HEK293 (cell line): Measurements from ENCODE around the gene RABGEF1.

ENCODE experiments used
- CTCF ChIA-PET: fragments of 350-600 bp; formaldehyde crosslinking; extraction: SDS; loops from one replicate; lab custom pipeline; 2021; ENCODE audit warnings: antibody characterized with exemption; lab: Yijun Ruan, JAX
- POLR2A ChIA-PET: fragments of 300-600 bp; formaldehyde crosslinking; extraction: SDS; loops from one replicate; lab custom pipeline; 2020; ENCODE audit warnings: antibody characterized with exemption, inconsistent platforms; lab: Yijun Ruan, JAX
- H3K27ac ChIP-seq: fragments of 200-500 bp; sonication (Bioruptor generic); 2 replicates; pipeline ENCODE4 v1.5.1; 2014; ENCODE audit warnings: low read depth, low read length, control low read depth, inconsistent platforms; ENCODE audit errors: extremely low read depth
- H3K36me3 ChIP-seq, 2 experiments: fragments of 200-500 bp in 1 of 2; sonication (Bioruptor generic) in 1 of 2; 1 replicate in 1 of 2; 2 replicates in 1 of 2; pipeline ENCODE4 v1.5.1; 2014 to 2017; ENCODE audit warnings: inconsistent platforms in 2 of 2, low read length in 2 of 2; ENCODE audit not compliant: control insufficient read depth in 2 of 2, insufficient read depth in 1 of 2
- H3K4me1 ChIP-seq: fragments of 200-500 bp; sonication (Bioruptor generic); 2 replicates; pipeline ENCODE4 v1.5.1; 2014; ENCODE audit warnings: mild to moderate bottlenecking, low read length, inconsistent platforms; ENCODE audit not compliant: control insufficient read depth, insufficient read depth
- H3K4me3 ChIP-seq: 2 replicates; pipeline ENCODE4 v1.5.1; 2011; ENCODE audit warnings: low read depth, mild to moderate bottlenecking, control low read depth, low read length, moderate library complexity
- H3K9me3 ChIP-seq: fragments of 200-500 bp; sonication (Bioruptor generic); 2 replicates; pipeline ENCODE4 v1.5.1; 2014; ENCODE audit warnings: low read depth, low read length, inconsistent platforms; ENCODE audit not compliant: control insufficient read depth, insufficient read depth
- AEBP2 ChIP-seq: fragments of 450-650 bp; formaldehyde crosslinking; IDR thresholded peaks from 2 replicates; pipeline ENCODE4 v1.5.1; 2016; ENCODE audit warnings: missing biosample characterization, missing genetic modification characterization, borderline replicate concordance
- GLI2 ChIP-seq: fragments of 450-650 bp; formaldehyde crosslinking; IDR thresholded peaks from 2 replicates; pipeline ENCODE4; 2017; ENCODE audit warnings: missing biosample characterization, missing genetic modification characterization, low read depth, borderline replicate concordance
- GLI4 ChIP-seq: fragments of 450-650 bp; formaldehyde crosslinking; IDR thresholded peaks from 2 replicates; pipeline ENCODE4 v1.5.1; 2016; ENCODE audit warnings: missing biosample characterization, missing genetic modification characterization
- HOXA7 ChIP-seq: sonication (generic); formaldehyde crosslinking; IDR thresholded peaks from 2 replicates; pipeline ENCODE4 v1.8.1; 2022; ENCODE audit warnings: missing genetic modification reagents, borderline replicate concordance
- KLF7 ChIP-seq: fragments of 450-650 bp; formaldehyde crosslinking; IDR thresholded peaks from 2 replicates; pipeline ENCODE4 v1.5.1; 2016; ENCODE audit warnings: missing biosample characterization, missing genetic modification characterization, borderline replicate concordance
- MZF1 ChIP-seq: fragments of 450-650 bp; formaldehyde crosslinking; IDR thresholded peaks from 2 replicates; pipeline ENCODE4 v1.5.1; 2017; ENCODE audit warnings: missing biosample characterization, missing genetic modification characterization, borderline replicate concordance
- WT1 ChIP-seq: fragments of 450-650 bp; formaldehyde crosslinking; IDR thresholded peaks from 2 replicates; pipeline ENCODE4 v1.5.1; 2016; ENCODE audit warnings: missing biosample characterization, missing genetic modification characterization
- YY2 ChIP-seq: fragments of 450-650 bp; formaldehyde crosslinking; IDR thresholded peaks from 2 replicates; pipeline ENCODE4 v1.5.1; 2016; ENCODE audit warnings: missing biosample characterization, missing genetic modification characterization
- ZBTB49 ChIP-seq: fragments of 450-650 bp; formaldehyde crosslinking; IDR thresholded peaks from 2 replicates; pipeline ENCODE4 v1.5.1; 2016; ENCODE audit warnings: missing biosample characterization, missing genetic modification characterization, low read depth
- ZFHX2 ChIP-seq: fragments of 450-650 bp; formaldehyde crosslinking; conservative IDR thresholded peaks from 2 replicates; pipeline ENCODE4 v1.5.1; 2016; ENCODE audit warnings: missing biosample characterization, missing genetic modification characterization
- ZNF121 ChIP-seq: fragments of 450-650 bp; formaldehyde crosslinking; IDR thresholded peaks from 2 replicates; pipeline ENCODE4 v1.5.1; 2016; ENCODE audit warnings: missing biosample characterization, missing genetic modification characterization
- ZNF138 ChIP-seq: fragments of 450-650 bp; formaldehyde crosslinking; IDR thresholded peaks from 2 replicates; pipeline ENCODE4 v1.5.1; 2016; ENCODE audit warnings: missing biosample characterization, missing genetic modification characterization, borderline replicate concordance
- ZNF146 ChIP-seq: fragments of 450-650 bp; formaldehyde crosslinking; IDR thresholded peaks from 2 replicates; pipeline ENCODE4 v1.5.1; 2016; ENCODE audit warnings: missing biosample characterization, missing genetic modification characterization
- ZNF19 ChIP-seq: fragments of 450-650 bp; formaldehyde crosslinking; IDR thresholded peaks from 2 replicates; pipeline ENCODE4; 2016; ENCODE audit warnings: missing biosample characterization, missing genetic modification characterization, low read depth
- ZNF24 ChIP-seq: fragments of 450-650 bp; formaldehyde crosslinking; IDR thresholded peaks from 2 replicates; pipeline ENCODE4 v1.5.1; 2016; ENCODE audit warnings: missing biosample characterization, missing genetic modification characterization
- ZNF324 ChIP-seq: fragments of 450-650 bp; formaldehyde crosslinking; IDR thresholded peaks from 2 replicates; pipeline ENCODE4 v1.5.1; 2016; ENCODE audit warnings: missing biosample characterization, missing genetic modification characterization
- ZNF404 ChIP-seq: fragments of 450-650 bp; formaldehyde crosslinking; IDR thresholded peaks from 2 replicates; pipeline ENCODE4 v1.5.1; 2017; ENCODE audit warnings: missing biosample characterization, missing genetic modification characterization
- ZNF555 ChIP-seq: fragments of 450-650 bp; formaldehyde crosslinking; conservative IDR thresholded peaks from 2 replicates; pipeline ENCODE4 v1.5.1; 2017; ENCODE audit warnings: missing biosample characterization, mild to moderate bottlenecking, missing genetic modification characterization, inconsistent platforms
- ZNF558 ChIP-seq: fragments of 450-650 bp; formaldehyde crosslinking; IDR thresholded peaks from 2 replicates; pipeline ENCODE4 v1.5.1; 2016; ENCODE audit warnings: missing biosample characterization, missing genetic modification characterization
- ZNF623 ChIP-seq: fragments of 450-650 bp; formaldehyde crosslinking; IDR thresholded peaks from 2 replicates; pipeline ENCODE4 v1.5.1; 2016; ENCODE audit warnings: missing biosample characterization, missing genetic modification characterization
- ZNF664 ChIP-seq: fragments of 450-650 bp; formaldehyde crosslinking; IDR thresholded peaks from 2 replicates; pipeline ENCODE4 v1.5.1; 2016; ENCODE audit warnings: missing biosample characterization, missing genetic modification characterization
- ZSCAN23 ChIP-seq: fragments of 450-650 bp; formaldehyde crosslinking; IDR thresholded peaks from 2 replicates; pipeline ENCODE4 v1.5.1; 2016; ENCODE audit warnings: missing biosample characterization, missing genetic modification characterization
- TF ChIP-seq, protein P1 (sequence below): fragments of 450-650 bp; formaldehyde crosslinking; IDR thresholded peaks from 2 replicates; pipeline ENCODE4 v1.5.1; 2016; ENCODE audit warnings: missing biosample characterization, missing genetic modification characterization, low read depth
- TF ChIP-seq, protein P2 (sequence below): fragments of 450-650 bp; formaldehyde crosslinking; IDR thresholded peaks from 2 replicates; pipeline ENCODE4 v1.5.1; 2016; ENCODE audit warnings: missing biosample characterization, missing genetic modification characterization

Gene RABGEF1

DNA sequence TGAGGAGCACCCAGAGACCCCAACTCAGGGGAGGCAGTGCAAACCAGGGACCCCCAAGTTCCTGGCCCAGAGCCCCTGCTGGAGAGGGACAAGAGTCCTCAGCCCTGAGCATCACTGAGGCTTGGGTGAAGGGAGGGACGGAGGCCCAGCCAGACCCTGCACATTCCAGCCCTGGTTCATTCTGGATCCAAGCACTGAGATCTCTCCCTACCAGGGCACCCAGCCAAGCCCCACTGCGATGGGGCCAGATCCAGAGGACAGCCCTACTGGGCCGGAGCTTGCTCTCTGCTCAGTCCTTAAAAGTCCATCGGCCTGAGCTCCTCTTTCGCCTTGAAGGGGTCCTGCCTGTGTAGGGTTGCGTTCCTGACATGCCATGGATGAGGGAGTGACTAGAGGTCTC is 40.5 kb upstream of the RABGEF1 start:
- CTCF ChIA-PET, result no interaction called here
- H3K27ac ChIP-seq, result no peak overlapping the region
- TF ChIP-seq ZFHX2 (no peak), GLI4 (tag by site-specific recombination) (no peak), AEBP2 (tag by site-specific recombination) (no peak), KLF7 (no peak)
- no peaks in the 10 kb centered on the region for H3K36me3 ChIP-seq
- H3K4me1 ChIP-seq, result no peaks in the 10 kb centered on the region
- POLR2A ChIA-PET, result no interaction called here
- H3K4me3 ChIP-seq, result no peak overlapping the region
- H3K9me3 ChIP-seq, result no peaks in the 10 kb centered on the region

DNA sequence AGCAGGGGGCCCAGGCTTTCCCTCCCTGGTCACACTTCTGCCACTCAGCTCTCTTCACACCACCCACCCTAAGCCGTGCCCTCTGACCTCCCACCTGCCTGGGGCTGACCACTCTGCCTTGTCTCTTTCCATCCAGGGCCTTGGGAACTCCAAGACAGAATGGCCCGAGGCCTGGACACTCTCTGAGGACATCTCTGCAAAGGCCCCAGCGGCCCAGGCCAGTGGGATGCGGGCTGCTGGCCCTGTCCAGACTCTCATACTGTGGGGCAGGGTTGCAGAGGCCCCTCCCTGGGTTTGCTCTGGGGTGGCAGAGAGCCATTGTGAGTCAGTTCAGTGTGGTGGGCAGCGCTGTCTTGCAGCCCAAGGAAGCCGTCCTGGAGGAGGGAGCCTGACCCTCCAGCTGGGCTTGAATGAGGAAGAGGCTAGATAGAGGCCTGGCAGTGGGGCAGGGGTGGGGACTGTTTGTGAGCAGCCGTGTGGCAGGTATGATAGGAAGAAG is 39.9 kb upstream of the RABGEF1 start:
- ChIA-PET POLR2A (interaction anchor here (0.6 kb wide), 1 partner anchor 29 kb away, joined by 4 read pairs; no protein-coding TSS in a partner anchor), CTCF (no interaction called here)
- no peak overlapping the region for H3K27ac ChIP-seq

More for the DNA sequence above, 39.9 kb upstream of the RABGEF1 start:
- TF ChIP-seq GLI2 (no peak), HOXA7 (CRISPR knock-in tag) (no peak), YY2 (tag by site-specific recombination) (no peak), ZNF555 (tag by site-specific recombination) (no peak), ZNF24 (tag by site-specific recombination) (no peak), ZNF324 (no peak), ZNF558 (tag by site-specific recombination) (no peak), WT1 (tag by site-specific recombination) (no peak), ZNF138 (no peak), ZNF664 (tag by site-specific recombination) (no peak), ZSCAN23 (no peak), ZNF404 (tag by site-specific recombination) (no peak), ZBTB49 (no peak), ZNF121 (tag by site-specific recombination) (no peak), MZF1 (no peak), ZNF19 (no peak), ZNF146 (tag by site-specific recombination) (no peak), ZNF623 (tag by site-specific recombination) (no peak)
- TF ChIP-seq, protein P1, sequence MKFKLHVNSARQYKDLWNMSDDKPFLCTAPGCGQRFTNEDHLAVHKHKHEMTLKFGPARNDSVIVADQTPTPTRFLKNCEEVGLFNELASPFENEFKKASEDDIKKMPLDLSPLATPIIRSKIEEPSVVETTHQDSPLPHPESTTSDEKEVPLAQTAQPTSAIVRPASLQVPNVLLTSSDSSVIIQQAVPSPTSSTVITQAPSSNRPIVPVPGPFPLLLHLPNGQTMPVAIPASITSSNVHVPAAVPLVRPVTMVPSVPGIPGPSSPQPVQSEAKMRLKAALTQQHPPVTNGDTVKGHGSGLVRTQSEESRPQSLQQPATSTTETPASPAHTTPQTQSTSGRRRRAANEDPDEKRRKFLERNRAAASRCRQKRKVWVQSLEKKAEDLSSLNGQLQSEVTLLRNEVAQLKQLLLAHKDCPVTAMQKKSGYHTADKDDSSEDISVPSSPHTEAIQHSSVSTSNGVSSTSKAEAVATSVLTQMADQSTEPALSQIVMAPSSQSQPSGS (tag by site-specific recombination), result no peak
- TF ChIP-seq, protein P2, sequence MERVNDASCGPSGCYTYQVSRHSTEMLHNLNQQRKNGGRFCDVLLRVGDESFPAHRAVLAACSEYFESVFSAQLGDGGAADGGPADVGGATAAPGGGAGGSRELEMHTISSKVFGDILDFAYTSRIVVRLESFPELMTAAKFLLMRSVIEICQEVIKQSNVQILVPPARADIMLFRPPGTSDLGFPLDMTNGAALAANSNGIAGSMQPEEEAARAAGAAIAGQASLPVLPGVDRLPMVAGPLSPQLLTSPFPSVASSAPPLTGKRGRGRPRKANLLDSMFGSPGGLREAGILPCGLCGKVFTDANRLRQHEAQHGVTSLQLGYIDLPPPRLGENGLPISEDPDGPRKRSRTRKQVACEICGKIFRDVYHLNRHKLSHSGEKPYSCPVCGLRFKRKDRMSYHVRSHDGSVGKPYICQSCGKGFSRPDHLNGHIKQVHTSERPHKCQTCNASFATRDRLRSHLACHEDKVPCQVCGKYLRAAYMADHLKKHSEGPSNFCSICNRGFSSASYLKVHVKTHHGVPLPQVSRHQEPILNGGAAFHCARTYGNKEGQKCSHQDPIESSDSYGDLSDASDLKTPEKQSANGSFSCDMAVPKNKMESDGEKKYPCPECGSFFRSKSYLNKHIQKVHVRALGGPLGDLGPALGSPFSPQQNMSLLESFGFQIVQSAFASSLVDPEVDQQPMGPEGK (tag by site-specific recombination), result no peak
- TF ChIP-seq, all 188 proteins: peak for 0
- H3K4me1 ChIP-seq, result no peaks in the 10 kb centered on the region
- no peaks in the 10 kb centered on the region for H3K9me3 ChIP-seq
- no peak overlapping the region for H3K4me3 ChIP-seq
- no peaks in the 10 kb centered on the region for H3K36me3 ChIP-seq
